ENCODE results near the gene SH3RF2. TPM values are rescaled to one million over a fixed set of nuclear protein-coding genes. Genes with fewer than 3 reads are reported as not detected.

SH3RF2 gene
- total RNA-seq, 6 donors from 2014 or later, result 9.2 to 19.3 (median 14.3) TPM

DNA sequence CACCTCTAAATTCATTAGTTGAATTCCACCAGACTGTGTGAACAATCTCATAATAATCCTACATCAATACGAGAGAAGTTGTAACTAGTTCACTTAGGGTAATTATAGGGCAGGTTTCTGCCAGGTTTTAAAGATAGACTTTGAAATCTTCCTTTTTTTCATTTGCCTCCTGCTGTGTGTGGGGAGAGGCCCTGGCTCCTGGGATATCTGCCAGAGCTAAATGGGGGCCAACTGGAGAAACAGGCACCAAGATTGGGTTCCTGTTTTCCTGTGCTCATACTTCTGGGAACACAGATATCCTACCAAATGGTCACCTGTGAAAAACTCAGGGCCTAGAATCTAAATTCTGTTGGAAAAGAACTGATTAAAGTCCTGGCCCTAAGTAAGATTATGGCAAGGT, 42.3 kb downstream of the SH3RF2 start:
- DNase-seq (no peak), ATAC-seq (ENCODE audit: low FRiP score in 2 of 2) (no peak)
- Histone ChIP-seq H3K4me1 (peaks cover 2 to 22% (median 16%) of the 10 kb centered on the region in 4 donors), H3K9me3 (no peaks in the 10 kb centered on the region), H3K4me3 (no peak overlapping the region), H3K36me3 (no peaks in the 10 kb centered on the region), H3K27ac (no peak overlapping the region), H3K27me3 (no peaks in the 10 kb centered on the region)
- 68 to 72% methylated on average over 1 of the region's 1 CpG for WGBS, 2 donors
- TF ChIP-seq POLR2AphosphoS5 (IDR thresholded peaks at IDR 0.05) (no peak), POLR2A (IDR thresholded peaks at IDR 0.05) (no peak)

DNA sequence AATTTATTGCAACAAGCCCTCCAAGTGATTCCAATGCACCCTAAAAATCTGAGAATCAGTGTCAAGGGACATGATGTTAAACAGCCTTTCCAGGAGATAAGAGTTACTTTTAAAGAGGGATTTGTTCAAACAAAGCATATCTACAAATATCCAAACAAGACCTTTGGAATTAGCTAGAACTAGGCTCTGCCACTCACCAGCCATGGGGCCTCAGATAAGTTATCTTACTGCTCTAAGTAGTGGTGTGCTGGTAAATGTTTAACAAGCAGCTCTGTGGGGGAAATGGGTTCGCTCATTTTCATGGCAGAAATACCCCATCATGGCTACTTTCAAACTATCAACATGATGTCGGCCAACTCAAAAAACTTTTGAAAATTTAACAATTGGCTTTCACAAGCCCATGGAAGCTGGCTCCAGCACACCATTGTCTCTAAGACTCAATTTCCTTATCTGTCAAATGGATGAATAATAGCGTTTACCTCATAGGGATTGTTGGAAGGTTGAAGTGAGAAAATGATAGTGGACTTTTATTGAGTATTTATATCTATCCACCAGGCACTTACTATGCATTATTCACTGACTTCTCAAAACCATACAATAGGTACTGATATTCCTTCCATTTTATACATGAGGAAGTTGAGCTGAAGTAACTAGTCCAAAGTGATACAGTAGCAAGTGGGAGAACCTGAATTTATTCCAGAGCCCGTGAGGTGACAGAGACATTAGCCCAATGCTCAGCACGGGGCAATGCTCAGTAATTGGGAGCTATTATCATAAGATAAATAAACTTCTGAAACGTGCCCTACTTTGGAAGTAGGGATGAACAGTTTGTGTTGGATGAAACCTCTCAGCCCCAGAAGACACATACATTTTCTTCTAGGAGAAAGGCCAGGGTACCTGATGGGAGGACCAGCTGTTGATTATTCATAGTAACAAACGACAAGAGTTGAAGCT, 43.2 kb downstream of the SH3RF2 start:
- H3K9me3 ChIP-seq, result no peaks in the 10 kb centered on the region

DNA sequence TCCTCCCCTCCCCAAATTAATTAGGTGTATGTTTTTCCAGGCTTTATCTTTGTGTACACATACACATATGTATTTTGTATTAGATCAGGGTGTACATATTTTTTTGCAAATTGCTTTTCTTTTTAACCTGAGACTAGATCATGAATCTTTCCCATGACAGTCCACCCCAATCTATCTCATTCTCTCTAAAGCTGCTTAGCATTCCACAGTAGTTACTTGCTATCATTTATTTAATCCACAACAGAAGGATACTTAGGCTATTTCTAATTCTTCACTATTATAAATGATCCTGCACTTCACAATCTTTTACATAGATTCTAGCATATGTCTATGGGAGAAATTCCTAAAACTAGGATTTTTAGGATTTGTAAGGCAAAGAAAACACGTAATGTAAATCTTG, 43.9 kb downstream of the SH3RF2 start:
- Histone ChIP-seq H3K27me3 (no peaks in the 10 kb centered on the region), H3K36me3 (no peaks in the 10 kb centered on the region), H3K9me3 (no peaks in the 10 kb centered on the region), H3K4me3 (no peak overlapping the region), H3K27ac (no peak overlapping the region), H3K4me1 (peaks cover 3 to 22% (median 16%) of the 10 kb centered on the region in 4 donors)
- whole genome bisulfite sequencing, 2 donors, result 92 to 97% methylated on average over 1 of the region's 1 CpG
- TF ChIP-seq, protein P1, sequence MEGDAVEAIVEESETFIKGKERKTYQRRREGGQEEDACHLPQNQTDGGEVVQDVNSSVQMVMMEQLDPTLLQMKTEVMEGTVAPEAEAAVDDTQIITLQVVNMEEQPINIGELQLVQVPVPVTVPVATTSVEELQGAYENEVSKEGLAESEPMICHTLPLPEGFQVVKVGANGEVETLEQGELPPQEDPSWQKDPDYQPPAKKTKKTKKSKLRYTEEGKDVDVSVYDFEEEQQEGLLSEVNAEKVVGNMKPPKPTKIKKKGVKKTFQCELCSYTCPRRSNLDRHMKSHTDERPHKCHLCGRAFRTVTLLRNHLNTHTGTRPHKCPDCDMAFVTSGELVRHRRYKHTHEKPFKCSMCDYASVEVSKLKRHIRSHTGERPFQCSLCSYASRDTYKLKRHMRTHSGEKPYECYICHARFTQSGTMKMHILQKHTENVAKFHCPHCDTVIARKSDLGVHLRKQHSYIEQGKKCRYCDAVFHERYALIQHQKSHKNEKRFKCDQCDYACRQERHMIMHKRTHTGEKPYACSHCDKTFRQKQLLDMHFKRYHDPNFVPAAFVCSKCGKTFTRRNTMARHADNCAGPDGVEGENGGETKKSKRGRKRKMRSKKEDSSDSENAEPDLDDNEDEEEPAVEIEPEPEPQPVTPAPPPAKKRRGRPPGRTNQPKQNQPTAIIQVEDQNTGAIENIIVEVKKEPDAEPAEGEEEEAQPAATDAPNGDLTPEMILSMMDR (IDR thresholded peaks at IDR 0.05), result no peak
- no peak for TF ChIP-seq EP300 (IDR thresholded peaks at IDR 0.05)
- TF ChIP-seq POLR2A (IDR thresholded peaks at IDR 0.05), result no peak
- TF ChIP-seq POLR2AphosphoS5 (IDR thresholded peaks at IDR 0.05), result no peak
- DNase-seq (no peak), ATAC-seq (ENCODE audit: low FRiP score in 2 of 2) (no peak)

More for the DNA sequence above, 43.2 kb downstream of the SH3RF2 start:
- DNase-seq, result no peak
- WGBS, 2 donors, result 42 to 70% methylated on average over 7 of the region's 7 CpGs
- Histone ChIP-seq H3K4me1 (peaks cover 3 to 22% (median 16%) of the 10 kb centered on the region in 4 donors), H3K27ac (no peak overlapping the region), H3K4me3 (no peak overlapping the region), H3K36me3 (no peaks in the 10 kb centered on the region), H3K27me3 (no peaks in the 10 kb centered on the region)
- ATAC-seq (ENCODE audit: low FRiP score in 2 of 2), result no peak
- no peak for TF ChIP-seq EP300 (IDR thresholded peaks at IDR 0.05)
- no peak for TF ChIP-seq POLR2AphosphoS5 (IDR thresholded peaks at IDR 0.05)
- TF ChIP-seq, protein P1 (IDR thresholded peaks at IDR 0.05), result no peak
- no peak for TF ChIP-seq POLR2A (IDR thresholded peaks at IDR 0.05)

DNA sequence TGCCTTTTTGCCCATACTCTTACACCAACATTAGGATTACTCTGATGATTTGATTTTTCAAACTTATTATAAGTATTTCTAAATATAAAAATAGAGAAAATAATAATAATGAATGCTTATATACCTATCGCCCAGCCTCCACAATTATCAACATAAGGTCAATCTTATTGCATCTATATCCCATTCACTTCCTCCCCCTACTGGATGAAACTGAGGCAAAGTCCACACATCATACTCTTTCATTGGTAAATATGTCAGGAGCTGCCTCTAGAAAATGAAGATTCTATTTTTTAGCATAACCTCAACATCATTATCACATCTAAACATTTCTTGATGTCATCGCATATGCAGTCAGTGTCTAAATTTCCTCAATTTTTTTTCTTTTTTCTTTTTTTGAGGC, 44.3 kb downstream of the SH3RF2 start:
- WGBS, 2 donors, result 89 to 92% methylated on average over 2 of the region's 2 CpGs
- Histone ChIP-seq H3K9me3 (no peaks in the 10 kb centered on the region), H3K36me3 (no peaks in the 10 kb centered on the region), H3K4me1 (peaks cover 3 to 22% (median 16%) of the 10 kb centered on the region in 4 donors), H3K4me3 (no peak overlapping the region), H3K27me3 (no peaks in the 10 kb centered on the region), H3K27ac (no peak overlapping the region)
- DNase-seq, result no peak
- TF ChIP-seq, protein P1 (IDR thresholded peaks at IDR 0.05), result no peak
- TF ChIP-seq POLR2AphosphoS5 (IDR thresholded peaks at IDR 0.05), result no peak
- TF ChIP-seq EP300 (IDR thresholded peaks at IDR 0.05), result no peak
- TF ChIP-seq POLR2A (IDR thresholded peaks at IDR 0.05), result no peak
- ATAC-seq (ENCODE audit: low FRiP score in 2 of 2), result no peak

Measured in upper lobe of left lung (tissue), 6 donors.